Superior temporal gyrus (tissue), 1 donor: ENCODE measurements around the gene E2F8.

Experiments
- DNase-seq: peaks from one replicate; pipeline ENCODE4 v3.0.0-alpha.2; 2016; ENCODE audit errors: extremely low spot score

Gene E2F8

DNA sequence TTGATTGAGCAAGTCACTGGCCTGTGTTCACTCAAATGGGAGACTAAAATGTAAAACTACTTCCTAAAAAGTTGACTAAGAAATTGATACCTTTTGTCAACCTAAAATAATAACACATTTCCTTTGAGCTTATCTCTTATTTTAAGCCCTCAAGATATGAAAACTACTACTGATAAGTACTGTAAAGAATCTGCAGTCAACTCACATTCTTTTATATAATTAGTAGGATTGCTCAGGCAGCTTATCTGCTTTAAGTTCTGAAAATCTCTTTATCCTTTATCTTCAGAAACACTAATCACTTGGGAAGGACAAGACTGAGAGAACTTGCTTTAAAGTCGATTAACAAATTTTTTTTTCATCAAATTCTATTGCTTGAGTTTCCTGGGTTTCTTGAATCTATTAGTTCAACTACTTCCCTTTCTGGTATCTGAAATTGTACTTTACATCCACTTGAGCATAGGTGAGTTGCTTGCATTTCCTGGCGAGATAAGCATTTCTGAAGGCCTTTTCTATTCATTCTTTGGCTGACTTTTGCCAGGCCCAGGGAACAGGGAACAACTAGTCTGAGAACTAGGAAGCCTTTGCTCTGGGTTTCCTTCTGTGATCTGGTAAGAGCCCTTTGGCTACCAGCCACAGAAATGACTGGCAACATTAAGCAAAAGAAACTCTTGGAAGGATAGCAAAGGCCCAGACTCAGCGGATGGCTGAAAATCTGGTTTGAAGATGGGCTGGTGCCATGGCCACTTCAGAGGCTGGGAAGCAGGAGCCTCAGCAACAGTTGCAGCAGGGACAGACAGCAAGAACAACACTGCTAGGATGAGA is 19.6 kb downstream of the E2F8 start:
- no peak for DNase-seq

GRCh38 chr11:19218786-19219460 is 21.8 kb downstream of the E2F8 start:
- DNase-seq = no peak

DNA sequence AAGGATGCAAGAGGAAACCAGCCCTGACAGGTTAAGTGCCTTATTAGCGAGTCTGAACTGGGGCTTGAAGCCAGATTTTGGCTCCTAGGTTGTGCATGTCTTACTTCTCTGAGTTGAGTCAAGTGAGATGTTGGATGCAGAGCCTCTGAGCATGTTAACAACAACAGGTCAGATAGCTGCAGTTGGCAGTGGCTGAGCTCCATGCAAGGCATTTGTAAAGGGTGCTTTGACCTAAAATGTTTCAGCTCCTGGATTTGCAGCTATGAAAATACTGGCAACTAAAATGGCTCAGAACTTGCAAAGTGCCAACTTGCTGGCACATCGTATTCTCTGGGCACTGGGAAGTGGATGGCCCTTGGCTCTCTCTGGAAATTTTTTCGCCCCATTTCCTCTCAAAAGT is 22.5 kb downstream of the E2F8 start:
- peak; percentile 29 for DNase-seq

DNA sequence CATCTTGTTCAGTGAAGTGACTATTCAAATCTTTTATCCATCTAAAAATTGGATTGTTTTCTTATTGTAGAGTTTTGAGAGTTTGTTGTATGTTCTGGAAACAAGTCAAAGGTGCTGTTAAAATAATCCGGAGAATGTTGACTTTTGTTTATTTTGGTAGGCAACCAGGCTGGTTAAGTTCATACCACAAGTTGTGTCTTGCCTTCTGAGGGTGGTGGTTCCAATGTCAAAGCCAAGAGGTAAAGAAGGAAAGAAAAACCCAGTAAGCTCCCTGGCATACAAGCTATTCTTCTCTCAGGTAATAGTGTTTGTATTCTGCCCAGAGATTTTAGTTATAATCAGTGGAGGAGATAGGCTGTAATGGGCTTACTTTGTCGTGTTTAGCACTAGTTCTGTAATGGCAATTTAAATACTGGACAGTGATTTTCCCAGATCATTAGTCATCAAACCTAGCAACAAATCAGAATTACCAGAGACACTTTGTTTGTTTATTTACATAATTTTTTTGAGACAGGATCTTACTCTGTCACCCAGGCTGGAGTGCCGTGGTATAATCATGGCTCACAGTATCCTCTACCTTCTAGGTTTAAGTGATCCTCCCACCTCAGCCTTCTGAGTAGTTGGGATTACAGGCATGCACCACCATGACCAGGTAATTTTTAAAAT is 23.9 kb downstream of the E2F8 start:
- DNase-seq = no peak

- no peak for DNase-seq
Observed at GRCh38 chr11:19216021-19216420, 24.7 kb downstream of the E2F8 start.

DNA sequence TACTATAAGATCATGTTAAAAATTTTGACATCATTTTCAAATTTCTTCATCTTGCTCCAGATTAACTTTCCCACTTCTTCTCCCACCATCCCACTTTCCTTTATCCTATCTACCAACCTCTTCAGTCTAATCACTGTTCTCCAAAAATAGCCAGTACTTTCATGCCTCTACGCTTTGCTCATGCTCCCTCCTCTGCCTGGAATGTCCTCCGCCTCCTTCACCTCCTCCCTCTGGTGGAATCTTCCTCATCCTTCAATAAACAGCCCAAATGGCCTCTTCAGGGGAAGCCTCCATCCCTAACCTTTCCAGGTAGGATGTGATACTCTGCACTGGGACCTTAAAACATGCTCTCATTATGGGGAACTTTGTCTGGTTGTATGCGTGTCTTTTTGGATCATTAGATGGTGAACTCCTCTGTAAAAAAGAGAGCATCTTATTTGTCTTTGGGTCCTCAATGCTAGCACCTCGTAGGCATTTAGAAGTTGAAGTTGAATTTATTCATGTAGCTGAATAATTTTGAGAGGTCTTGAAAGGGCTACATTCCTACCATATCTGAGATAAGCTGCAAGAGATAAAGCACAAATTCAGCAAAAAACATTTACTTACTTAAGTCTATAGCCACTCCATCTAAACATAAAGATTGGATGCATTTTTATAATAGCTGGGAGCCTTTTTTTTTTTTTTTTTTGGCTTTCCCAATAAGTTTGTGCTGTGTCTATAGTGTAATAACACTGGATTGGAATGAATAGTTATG is 31.0 kb downstream of the E2F8 start:
- no peak for DNase-seq

GRCh38 chr11:19208959-19209546 is 31.7 kb downstream of the E2F8 start:
- DNase-seq = no peak

DNA sequence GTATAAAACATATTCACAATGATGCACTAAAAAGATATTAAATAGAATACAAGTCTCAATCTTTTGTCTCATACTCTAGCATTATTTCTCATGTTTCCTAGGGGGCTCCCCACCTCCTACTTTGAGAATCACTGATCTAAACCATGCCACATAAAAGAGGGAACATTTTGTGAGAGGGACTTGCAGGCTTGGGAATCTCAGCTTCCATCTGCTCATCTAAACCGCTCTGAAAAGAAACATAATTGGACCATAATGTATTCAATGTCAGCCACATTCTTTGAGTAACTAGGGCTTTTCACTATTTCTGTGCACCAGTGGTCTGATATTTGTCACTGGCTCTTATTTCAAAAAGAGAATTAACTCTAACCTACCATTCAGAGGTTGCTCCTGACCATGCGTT is 32.6 kb downstream of the E2F8 start:
- DNase-seq = no peak

DNA sequence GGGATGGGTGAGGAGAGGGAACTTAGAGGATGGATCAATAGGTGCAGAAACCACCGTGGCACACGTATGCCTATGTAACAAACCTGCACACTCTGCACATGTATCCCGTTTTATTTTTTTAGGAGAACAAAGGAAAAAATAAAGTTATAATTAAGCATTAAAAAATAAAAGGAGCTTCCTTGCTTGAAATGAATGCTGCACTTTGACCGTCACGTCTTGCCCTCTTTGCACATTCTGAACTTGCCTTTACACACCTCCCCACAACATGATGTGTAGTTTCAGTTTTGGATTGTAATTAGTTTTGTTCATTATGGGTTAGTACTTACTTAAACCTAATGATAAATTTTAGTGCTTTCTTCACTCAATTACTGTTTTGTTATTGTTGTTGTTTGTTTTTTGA is 35.9 kb downstream of the E2F8 start:
- no peak for DNase-seq

DNA sequence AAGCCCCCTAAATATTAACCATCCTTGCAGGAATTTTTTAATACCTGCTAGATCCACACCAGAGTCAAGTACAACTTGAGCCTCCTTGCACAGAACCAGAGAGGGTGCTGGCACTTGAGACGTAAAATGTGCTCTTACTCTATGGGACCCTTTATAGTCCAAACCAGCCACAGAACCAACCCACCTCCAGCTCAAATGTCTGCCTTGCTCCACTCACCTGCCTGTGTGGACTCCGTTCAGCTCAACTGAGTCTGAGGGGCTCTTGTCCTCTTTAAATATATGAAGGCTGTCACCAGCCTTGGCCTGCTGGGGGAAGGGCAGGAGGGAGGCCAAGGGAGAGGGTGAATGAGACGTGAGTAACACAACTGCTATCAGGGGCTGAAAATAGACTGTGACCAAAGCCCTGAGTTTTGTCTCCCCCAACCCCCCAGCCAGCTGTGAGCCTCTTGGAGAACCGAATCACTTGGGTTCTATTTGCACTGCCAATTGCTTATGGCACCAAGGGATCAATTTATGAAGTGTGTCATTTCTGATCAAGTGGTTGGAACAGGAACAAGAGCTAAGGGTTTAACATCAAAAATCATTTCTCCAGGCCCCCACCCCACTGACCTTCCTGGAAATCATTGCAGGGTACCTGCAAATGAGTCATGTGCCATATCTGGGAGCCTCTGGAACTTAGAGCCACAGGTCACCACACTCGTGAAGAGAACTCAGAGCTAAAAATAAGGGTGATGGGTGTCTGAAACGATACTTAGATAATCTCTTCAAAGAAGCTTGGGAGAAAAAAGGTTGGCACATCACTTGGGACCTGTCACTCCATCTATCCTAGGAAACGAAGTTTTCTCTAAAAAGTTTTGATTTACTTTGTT is 38.8 kb downstream of the E2F8 start, which contains the start of gene CSRP3:
TSS of gene CSRP3 (minus strand) at position 247 of the 869 bp plus-strand sequence. CDS start 9,535 bp downstream, outside the sequence.
- no peak for DNase-seq

DNA sequence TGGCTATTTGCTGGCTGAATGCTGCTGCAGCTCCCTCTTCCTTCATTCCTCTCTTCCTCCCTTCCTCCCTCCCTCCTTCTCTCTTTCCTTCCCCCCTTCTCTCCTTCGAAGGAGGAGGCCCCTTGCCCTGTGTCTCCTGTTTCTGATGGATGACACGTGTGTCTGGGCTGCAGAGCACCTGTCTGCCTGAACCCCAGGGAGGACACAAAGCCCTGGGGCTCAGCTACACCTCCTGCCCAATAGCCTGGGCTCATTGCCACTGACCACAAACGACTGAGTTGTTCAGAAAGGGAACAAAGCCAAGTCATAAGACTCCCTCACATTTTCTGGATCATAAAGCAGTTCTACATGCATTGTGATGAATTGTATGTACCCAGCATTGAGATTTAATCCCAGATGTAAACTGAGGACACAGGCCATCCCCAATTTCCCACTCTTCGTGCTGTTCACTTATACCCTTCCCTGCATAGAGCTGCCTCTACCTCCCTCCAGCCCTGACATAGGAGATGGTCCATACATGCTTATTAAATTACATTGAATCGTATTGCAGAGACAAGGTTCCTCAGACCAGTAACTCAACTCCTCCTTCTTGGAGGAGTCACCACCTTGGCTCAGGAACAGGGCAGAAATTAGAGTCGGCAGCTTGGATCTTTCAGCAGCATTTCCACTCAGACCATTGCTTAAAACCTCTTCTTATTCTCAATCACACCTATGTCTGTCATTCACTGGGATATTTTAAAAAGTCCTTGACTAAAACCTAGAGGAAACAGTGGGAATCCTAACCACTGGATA is 40.1 kb downstream of the E2F8 start:
- DNase-seq = no peak

- DNase-seq = no peak
Observed at GRCh38 chr11:19199771-19200170, 41.0 kb downstream of the E2F8 start.

DNA sequence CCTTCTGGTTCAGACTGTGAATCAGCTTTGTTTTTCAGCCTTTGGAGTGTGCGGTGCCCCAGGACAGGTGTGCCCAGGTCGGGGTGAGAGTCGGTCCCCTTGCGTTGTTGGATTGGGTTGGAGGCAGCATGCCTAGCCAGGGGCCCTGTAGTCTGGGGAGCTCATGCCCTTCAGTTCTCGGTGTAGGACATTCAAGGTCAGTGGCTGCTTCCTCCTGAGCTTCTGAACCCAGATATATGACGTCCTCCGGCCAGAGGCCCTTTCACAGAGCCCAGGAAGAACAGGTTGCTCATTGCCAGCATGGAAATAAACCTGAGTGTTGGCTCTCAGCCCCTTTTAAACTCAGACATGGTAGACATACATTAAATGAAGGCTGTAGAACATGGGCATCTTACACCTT is 41.7 kb downstream of the E2F8 start:
- no peak for DNase-seq

GRCh38 chr11:19196432-19196831 is 44.3 kb downstream of the E2F8 start:
- DNase-seq = no peak

GRCh38 chr11:19194620-19195308 is 46.0 kb downstream of the E2F8 start:
- DNase-seq = no peak

- no peak for DNase-seq
Observed at GRCh38 chr11:19193916-19194315, 46.8 kb downstream of the E2F8 start.

GRCh38 chr11:19191530-19192169 is 49.1 kb downstream of the E2F8 start:
- no peak for DNase-seq

- DNase-seq = peak; percentile 90
Observed at GRCh38 chr11:19187833-19188258, 52.9 kb downstream of the E2F8 start.
